Testis (tissue), 3 donors: ENCODE results near the gene GPATCH4. TPM values are rescaled to one million over a fixed set of nuclear protein-coding genes. Genes with fewer than 3 reads are reported as not detected.

Source experiments
- DNase-seq: peaks from one replicate; pipeline ENCODE4 v3.0.0-alpha.2; 2019
- H3K27ac ChIP-seq, 2 donors: fragments of 200-600 bp; sonication (generic); one replicate each; pipeline ENCODE4 v1.5.1; 2019
- H3K27me3 ChIP-seq: fragments of 200-600 bp; sonication (generic); one replicate; pipeline ENCODE4 v1.5.1; 2019
- H3K36me3 ChIP-seq: fragments of 200-600 bp; sonication (generic); one replicate; pipeline ENCODE4 v1.5.1; 2017; ENCODE audit warnings: low read depth; ENCODE audit errors: missing control alignments
- H3K4me1 ChIP-seq: fragments of 200-600 bp; sonication (generic); one replicate; pipeline ENCODE4 v1.5.1; 2019
- H3K4me3 ChIP-seq, 2 donors: fragments of 200-600 bp; sonication (generic); one replicate each; pipeline ENCODE4 v1.5.1; 2017 to 2019
- H3K9me3 ChIP-seq: fragments of 200-600 bp; sonication (generic); one replicate; pipeline ENCODE4 v1.5.1; 2017
- POLR2A ChIP-seq: fragments of 450-650 bp; IDR thresholded peaks from one replicate; pipeline ENCODE4 v1.6.1; 2017; ENCODE audit warnings: antibody characterized with exemption, mild to moderate bottlenecking, moderate library complexity
- WGBS, 2 donors: methylation state at CpG; one replicate each; pipeline ENCODE4 v1.1.5; 2018; 5-methylcytosine and 5-hydroxymethylcytosine counted together
- intact Hi-C: fragments of 100-400 bp; cut with DNase I; formaldehyde crosslinking; loops from one replicate; pipeline ENCODE4 v1.15.1; 2023; ENCODE audit warnings: low total_unique reads
- polyA plus RNA-seq: library from polyadenylated mRNA; stranded (reverse); fragments of 350-450 nt; fragmentation: Illumina TruSeq; extraction: RNeasy Lipid Tissue Mini Kit (QIAGEN cat#74804); gene quantifications from one replicate; pipeline ENCODE4 v1.2.3, GENCODE V29; 2014; ENCODE audit warnings: low read depth, low replicate concordance; ENCODE audit not compliant: insufficient read depth
- total RNA-seq, 2 donors: library from RNA; depleted of rRNA; stranded (reverse); fragments of >200 nt; gene quantifications; one replicate each; pipeline ENCODE4 v1.2.3, GENCODE V29; 2016
- TF ChIP-seq, protein P1 (sequence below), 3 experiments: fragments of 450-650 bp in 2 of 3; fragments of 200-600 bp in 1 of 3; sonication (generic) in 1 of 3; IDR thresholded peaks; one replicate each; pipeline ENCODE4 v1.5.1; 2016 to 2019; ENCODE audit warnings: antibody characterized with exemption in 3 of 3, mild to moderate bottlenecking in 2 of 3, moderate library complexity in 1 of 3

The GPATCH4 gene
- total and polyA plus RNA-seq, 3 donors from 2014 or later: 18.5 to 26.7 (median 21.6) TPM

DNA sequence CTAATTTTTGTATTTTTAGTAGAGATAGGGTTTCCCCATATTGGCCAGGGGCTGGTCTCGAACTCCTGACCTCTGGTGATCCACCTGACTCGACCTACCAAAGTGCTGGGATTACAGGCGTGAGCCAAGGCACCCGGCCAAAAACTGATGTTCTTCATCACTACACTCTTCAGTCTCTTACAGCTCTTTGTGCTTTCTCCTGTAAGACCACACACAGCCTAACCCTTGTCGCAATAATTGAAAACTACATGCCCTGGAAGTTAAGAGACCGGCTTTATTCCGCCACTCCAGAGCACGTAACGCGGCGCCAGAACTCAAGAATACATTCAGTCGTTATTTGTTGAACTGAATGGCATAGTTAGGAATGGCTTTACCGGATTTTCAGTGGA lies 552 bp downstream of the GPATCH4 start:
- 1 to 3% methylated on average over 13 of the region's 13 CpGs for WGBS, 2 donors
- intact Hi-C loops: loop anchor here (5.0 to 10.0 kb wide), 2 partner anchors 93 to 146 kb away; no protein-coding TSS in a partner anchor
- peak overlapping the region; percentile 65 to 83 for H3K27ac ChIP-seq

DNA sequence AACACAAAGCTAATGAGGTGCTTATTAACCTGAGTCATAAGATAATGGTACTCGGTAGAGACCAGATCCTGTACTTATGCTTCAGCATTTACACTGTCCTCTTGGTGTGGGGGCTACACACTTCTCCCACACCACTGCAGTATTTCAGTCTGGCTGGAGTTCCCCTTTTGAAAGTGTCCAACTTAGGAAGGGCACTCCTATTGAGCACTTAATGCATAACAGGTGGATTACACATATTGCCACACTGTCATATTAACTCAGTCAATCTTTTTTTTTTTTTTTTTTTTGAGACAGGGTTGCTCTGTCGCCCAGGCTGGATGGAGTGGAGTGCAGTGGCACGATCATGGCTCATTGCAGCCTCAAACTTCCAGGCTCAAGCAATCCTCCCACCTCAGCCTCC lies 1.5 kb downstream of the GPATCH4 start:
- H3K27me3 ChIP-seq: no peaks in the 10 kb centered on the region
- no peaks in the 10 kb centered on the region for H3K9me3 ChIP-seq
- intact Hi-C loops: loop anchor here (5.0 to 10.0 kb wide), 2 partner anchors 93 to 145 kb away; no protein-coding TSS in a partner anchor
- H3K27ac ChIP-seq: no peak overlapping the region
- H3K36me3 ChIP-seq: no peaks in the 10 kb centered on the region
- WGBS, 2 donors: 72 to 88% methylated on average over 3 of the region's 3 CpGs
- no peak for TF ChIP-seq POLR2A
- TF ChIP-seq, protein P1, sequence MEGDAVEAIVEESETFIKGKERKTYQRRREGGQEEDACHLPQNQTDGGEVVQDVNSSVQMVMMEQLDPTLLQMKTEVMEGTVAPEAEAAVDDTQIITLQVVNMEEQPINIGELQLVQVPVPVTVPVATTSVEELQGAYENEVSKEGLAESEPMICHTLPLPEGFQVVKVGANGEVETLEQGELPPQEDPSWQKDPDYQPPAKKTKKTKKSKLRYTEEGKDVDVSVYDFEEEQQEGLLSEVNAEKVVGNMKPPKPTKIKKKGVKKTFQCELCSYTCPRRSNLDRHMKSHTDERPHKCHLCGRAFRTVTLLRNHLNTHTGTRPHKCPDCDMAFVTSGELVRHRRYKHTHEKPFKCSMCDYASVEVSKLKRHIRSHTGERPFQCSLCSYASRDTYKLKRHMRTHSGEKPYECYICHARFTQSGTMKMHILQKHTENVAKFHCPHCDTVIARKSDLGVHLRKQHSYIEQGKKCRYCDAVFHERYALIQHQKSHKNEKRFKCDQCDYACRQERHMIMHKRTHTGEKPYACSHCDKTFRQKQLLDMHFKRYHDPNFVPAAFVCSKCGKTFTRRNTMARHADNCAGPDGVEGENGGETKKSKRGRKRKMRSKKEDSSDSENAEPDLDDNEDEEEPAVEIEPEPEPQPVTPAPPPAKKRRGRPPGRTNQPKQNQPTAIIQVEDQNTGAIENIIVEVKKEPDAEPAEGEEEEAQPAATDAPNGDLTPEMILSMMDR (IDR thresholded peaks at IDR 0.05): peak in 1 of 3 experiments; percentile 9
- peaks cover 7% of the 10 kb centered on the region for H3K4me1 ChIP-seq
- no peak overlapping the region for H3K4me3 ChIP-seq
- DNase-seq: no peak

More for the DNA sequence above, 552 bp downstream of the GPATCH4 start:
- Histone ChIP-seq H3K4me3 (peak overlapping the region; percentile 62 to 81), H3K4me1 (peaks cover 7% of the 10 kb centered on the region), H3K36me3 (no peaks in the 10 kb centered on the region), H3K27me3 (no peaks in the 10 kb centered on the region), H3K9me3 (no peaks in the 10 kb centered on the region)
- DNase-seq: no peak
- TF ChIP-seq POLR2A: no peak
- TF ChIP-seq, protein P1 (IDR thresholded peaks at IDR 0.05): no peak

DNA sequence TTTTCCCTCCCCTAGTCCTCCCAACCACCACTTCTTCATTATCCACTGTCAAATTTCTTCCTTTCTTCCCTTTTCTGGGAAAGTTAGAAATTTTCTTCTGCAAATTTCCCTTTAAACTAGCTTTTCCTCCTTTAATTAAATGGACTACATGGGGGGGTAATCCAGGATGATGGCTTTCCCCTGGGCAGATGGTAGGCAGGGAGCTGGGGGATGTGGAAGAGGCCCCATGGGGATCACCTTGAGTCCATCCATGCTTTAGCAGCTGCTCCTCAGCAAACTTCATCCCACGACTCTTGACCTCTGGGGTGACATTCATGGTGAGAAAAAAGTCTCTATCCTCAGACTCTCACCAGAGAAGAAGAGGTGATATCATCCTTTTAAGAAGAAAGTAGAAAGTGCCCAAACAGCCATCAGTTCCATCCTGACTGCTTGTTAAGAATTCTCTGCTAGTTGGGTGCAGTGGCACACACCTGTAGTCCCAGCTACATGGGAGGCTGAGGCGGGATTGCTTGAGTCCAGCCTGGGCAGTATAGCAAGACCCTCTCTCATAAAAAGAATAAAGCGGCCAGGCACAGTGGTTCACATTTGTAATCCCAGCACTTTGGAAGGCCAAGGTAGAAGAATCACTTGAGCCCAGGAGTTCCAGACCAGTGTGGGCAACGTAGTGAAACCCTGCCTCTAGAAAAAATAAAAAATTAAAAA lies 2.4 kb downstream of the GPATCH4 start:
- intact Hi-C loops: no loop called here
- H3K9me3 ChIP-seq: no peaks in the 10 kb centered on the region

DNA sequence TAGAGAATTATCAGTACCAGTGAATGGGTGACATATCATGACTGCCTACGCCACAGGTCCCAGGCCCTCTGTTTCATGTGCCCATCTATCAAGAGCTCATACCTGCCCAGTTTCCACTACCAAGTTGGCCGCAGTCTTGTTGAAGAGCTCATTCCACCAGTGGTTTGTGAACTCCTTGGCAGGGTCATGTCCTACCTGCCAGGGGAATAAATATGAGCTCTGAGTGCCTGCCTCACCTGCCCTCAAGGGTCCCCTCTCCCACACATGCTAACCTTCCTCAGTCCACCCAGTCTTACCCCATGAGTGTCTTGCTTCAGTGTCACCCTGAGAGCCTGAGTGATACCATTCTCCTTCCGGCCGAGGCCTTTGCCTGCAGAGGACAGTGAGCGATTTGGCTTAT lies 3.2 kb downstream of the GPATCH4 start:
- no peaks in the 10 kb centered on the region for H3K27me3 ChIP-seq
- 88 to 91% methylated on average over 5 of the region's 5 CpGs for WGBS, 2 donors
- H3K36me3 ChIP-seq: no peaks in the 10 kb centered on the region
- no peak for DNase-seq
- TF ChIP-seq, protein P1 (IDR thresholded peaks at IDR 0.05): no peak
- no peak for TF ChIP-seq POLR2A
- no peaks in the 10 kb centered on the region for H3K9me3 ChIP-seq
- H3K4me3 ChIP-seq: no peak overlapping the region
- intact Hi-C loops: no loop called here
- no peak overlapping the region for H3K27ac ChIP-seq
- H3K4me1 ChIP-seq: peaks cover 7% of the 10 kb centered on the region

More for the DNA sequence above, 2.4 kb downstream of the GPATCH4 start:
- Histone ChIP-seq H3K27me3 (no peaks in the 10 kb centered on the region), H3K4me3 (no peak overlapping the region), H3K4me1 (peaks cover 7% of the 10 kb centered on the region), H3K36me3 (no peaks in the 10 kb centered on the region), H3K27ac (no peak overlapping the region)
- TF ChIP-seq, protein P1 (IDR thresholded peaks at IDR 0.05): no peak
- TF ChIP-seq POLR2A: no peak
- DNase-seq: no peak
- 93 to 94% methylated on average over 4 of the region's 4 CpGs for WGBS, 2 donors

DNA sequence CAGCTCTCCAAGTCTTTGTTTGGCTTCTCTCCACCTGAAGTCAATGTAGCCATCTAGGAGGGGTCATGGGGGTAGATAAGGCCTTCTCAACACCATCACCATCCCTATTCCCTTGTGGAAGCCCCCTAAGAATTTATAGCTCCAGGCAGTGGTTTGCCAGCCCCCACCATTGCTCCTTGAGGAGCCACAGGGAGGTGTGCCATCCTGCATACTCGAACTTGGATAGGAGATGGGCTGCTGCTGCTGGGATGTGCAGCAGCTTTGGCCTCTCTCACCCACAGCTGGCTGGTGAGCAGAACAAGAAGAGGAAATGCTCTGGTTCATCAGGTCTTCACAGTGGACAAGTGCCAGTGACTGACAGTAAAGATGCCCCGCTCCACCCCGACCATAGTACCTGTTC lies 4.9 kb downstream of the GPATCH4 start:
- Histone ChIP-seq H3K27me3 (no peaks in the 10 kb centered on the region), H3K9me3 (no peaks in the 10 kb centered on the region), H3K36me3 (no peaks in the 10 kb centered on the region), H3K4me1 (peaks cover 16% of the 10 kb centered on the region), H3K4me3 (no peak overlapping the region), H3K27ac (no peak overlapping the region)
- TF ChIP-seq, protein P1 (IDR thresholded peaks at IDR 0.05): no peak
- TF ChIP-seq POLR2A: no peak
- intact Hi-C loops: no loop called here
- 82 to 92% methylated on average over 3 of the region's 3 CpGs for WGBS, 2 donors
- DNase-seq: no peak
